IPS-18a (cell line): ENCODE measurements around the gene RASA1.

Experiments used
- H3K27ac ChIP-seq: one replicate; pipeline ENCODE4 v1.5.1; 2013; ENCODE audit warnings: low read length
- H3K27me3 ChIP-seq: one replicate; pipeline ENCODE4 v1.6.1; 2013; ENCODE audit warnings: mild to moderate bottlenecking, low read length; ENCODE audit not compliant: control insufficient read depth, insufficient read depth
- H3K36me3 ChIP-seq: one replicate; pipeline ENCODE4 v1.6.1; 2013; ENCODE audit warnings: low read depth, low read length; ENCODE audit not compliant: control insufficient read depth
- H3K4me1 ChIP-seq: one replicate; pipeline ENCODE4 v1.6.1; 2013; ENCODE audit warnings: low read depth, low read length; ENCODE audit not compliant: control insufficient read depth
- H3K4me3 ChIP-seq: one replicate; pipeline ENCODE4 v1.5.1; 2013; ENCODE audit warnings: low read length
- H3K9ac ChIP-seq: one replicate; pipeline ENCODE4 v1.6.1; 2013; ENCODE audit warnings: mild to moderate bottlenecking, low read length, moderate library complexity
- H3K9me3 ChIP-seq: one replicate; pipeline ENCODE4 v1.6.1; 2013; ENCODE audit warnings: low read depth, low read length; ENCODE audit not compliant: control insufficient read depth

The RASA1 gene

DNA sequence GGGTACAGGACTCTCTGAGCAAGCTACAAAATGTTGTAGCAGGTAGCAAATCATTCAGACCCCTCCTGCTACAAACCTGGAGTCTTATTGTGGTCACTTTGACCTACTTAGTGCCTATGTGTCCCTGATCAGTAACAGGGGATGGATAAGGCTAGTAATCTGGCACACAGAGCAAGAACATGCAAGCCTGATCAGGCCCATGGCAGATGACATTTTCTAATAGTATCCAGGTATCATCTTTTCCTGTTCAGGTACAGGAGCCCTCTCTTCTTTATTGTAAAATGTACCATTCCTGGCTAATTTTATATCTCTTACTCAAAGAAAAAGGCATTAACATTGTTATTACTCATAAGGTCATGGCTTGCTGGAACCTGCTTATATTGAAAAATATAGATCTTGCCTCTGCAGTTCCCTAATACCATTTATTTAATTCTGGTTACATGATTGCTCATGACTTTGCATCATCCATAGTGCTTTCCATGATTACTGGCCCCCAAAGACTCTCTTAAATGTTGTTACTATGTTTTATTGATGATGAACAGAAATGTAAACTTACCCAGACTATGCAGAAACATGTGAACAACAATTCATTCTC lies 163.3 kb downstream of the RASA1 start:
- Histone ChIP-seq H3K36me3 (no peaks in the 10 kb centered on the region), H3K4me3 (no peak overlapping the region), H3K4me1 (no peaks in the 10 kb centered on the region), H3K27ac (no peak overlapping the region), H3K27me3 (no peaks in the 10 kb centered on the region), H3K9me3 (no peaks in the 10 kb centered on the region), H3K9ac (no peak overlapping the region)

GRCh38 chr5:87432460-87432859 lies 164.8 kb downstream of the RASA1 start:
- Histone ChIP-seq H3K4me3 (no peak overlapping the region), H3K9me3 (no peaks in the 10 kb centered on the region), H3K27ac (no peak overlapping the region), H3K9ac (no peak overlapping the region), H3K4me1 (no peaks in the 10 kb centered on the region), H3K36me3 (no peaks in the 10 kb centered on the region), H3K27me3 (no peaks in the 10 kb centered on the region)

- Histone ChIP-seq H3K27me3 (no peaks in the 10 kb centered on the region), H3K36me3 (no peaks in the 10 kb centered on the region), H3K4me1 (no peaks in the 10 kb centered on the region), H3K27ac (no peak overlapping the region), H3K9me3 (no peaks in the 10 kb centered on the region), H3K4me3 (no peak overlapping the region), H3K9ac (no peak overlapping the region)
These were observed 166.3 kb downstream of the RASA1 start for GRCh38 chr5:87433945-87434344.

DNA sequence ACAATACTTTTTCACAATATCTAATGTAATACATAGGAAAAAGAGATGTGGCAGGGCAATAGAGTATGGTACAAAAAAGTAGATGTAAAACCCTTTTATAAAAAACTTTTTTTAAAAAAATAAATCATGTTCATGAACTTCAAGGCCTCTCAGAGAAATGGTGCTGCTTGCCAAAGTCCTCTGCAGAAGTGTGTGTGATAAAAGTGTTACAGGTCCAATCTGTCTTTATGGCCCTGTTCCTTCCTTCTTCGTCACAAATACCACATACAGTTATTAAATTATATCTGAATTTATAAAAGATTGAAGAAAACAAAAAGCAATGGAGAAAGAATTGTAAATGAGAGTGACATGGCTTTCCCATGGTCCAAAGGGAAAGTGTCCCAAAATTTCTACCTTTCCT lies 166.8 kb downstream of the RASA1 start:
- H3K36me3 ChIP-seq: no peaks in the 10 kb centered on the region
- no peaks in the 10 kb centered on the region for H3K9me3 ChIP-seq
- no peaks in the 10 kb centered on the region for H3K4me1 ChIP-seq
- no peak overlapping the region for H3K27ac ChIP-seq
- H3K9ac ChIP-seq: no peak overlapping the region
- no peak overlapping the region for H3K4me3 ChIP-seq
- no peaks in the 10 kb centered on the region for H3K27me3 ChIP-seq

GRCh38 chr5:87435144-87435694 lies 167.5 kb downstream of the RASA1 start:
- Histone ChIP-seq H3K9me3 (no peaks in the 10 kb centered on the region), H3K36me3 (no peaks in the 10 kb centered on the region), H3K27ac (no peak overlapping the region), H3K27me3 (no peaks in the 10 kb centered on the region), H3K4me3 (no peak overlapping the region), H3K9ac (no peak overlapping the region), H3K4me1 (no peaks in the 10 kb centered on the region)

- Histone ChIP-seq H3K4me1 (no peaks in the 10 kb centered on the region), H3K27ac (no peak overlapping the region), H3K9ac (no peak overlapping the region), H3K36me3 (no peaks in the 10 kb centered on the region), H3K27me3 (no peaks in the 10 kb centered on the region), H3K9me3 (no peaks in the 10 kb centered on the region), H3K4me3 (no peak overlapping the region)
These were observed 170.0 kb downstream of the RASA1 start for GRCh38 chr5:87437724-87438123.

DNA sequence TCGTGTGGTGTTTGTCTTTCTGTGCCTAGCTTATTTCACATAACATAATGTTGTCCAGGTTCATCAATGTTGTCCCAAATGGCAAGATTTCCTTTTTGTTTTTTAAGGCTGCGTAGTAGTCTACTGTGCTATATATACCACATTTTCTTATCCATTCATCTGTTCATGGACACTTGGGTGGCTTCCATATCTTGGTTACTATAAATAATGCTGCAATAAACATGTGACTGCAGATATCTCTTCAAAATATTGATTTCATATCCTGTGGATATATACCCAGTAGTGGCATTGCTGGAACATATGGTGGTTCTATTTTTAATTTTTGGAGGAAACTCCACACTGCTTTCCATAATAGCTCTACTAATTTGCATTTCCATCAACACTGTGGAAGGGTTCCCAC lies 170.5 kb downstream of the RASA1 start:
- Histone ChIP-seq H3K4me3 (no peak overlapping the region), H3K36me3 (no peaks in the 10 kb centered on the region), H3K9me3 (no peaks in the 10 kb centered on the region), H3K27ac (no peak overlapping the region), H3K9ac (no peak overlapping the region), H3K4me1 (no peaks in the 10 kb centered on the region), H3K27me3 (no peaks in the 10 kb centered on the region)
